ENCODE data around the gene ADAMTS1. TPM values are rescaled to one million over a fixed set of nuclear protein-coding genes. Genes with fewer than 3 reads are reported as not detected.

ADAMTS1 gene
- total RNA-seq, 2 experiments from 2014 or later = not detected

DNA sequence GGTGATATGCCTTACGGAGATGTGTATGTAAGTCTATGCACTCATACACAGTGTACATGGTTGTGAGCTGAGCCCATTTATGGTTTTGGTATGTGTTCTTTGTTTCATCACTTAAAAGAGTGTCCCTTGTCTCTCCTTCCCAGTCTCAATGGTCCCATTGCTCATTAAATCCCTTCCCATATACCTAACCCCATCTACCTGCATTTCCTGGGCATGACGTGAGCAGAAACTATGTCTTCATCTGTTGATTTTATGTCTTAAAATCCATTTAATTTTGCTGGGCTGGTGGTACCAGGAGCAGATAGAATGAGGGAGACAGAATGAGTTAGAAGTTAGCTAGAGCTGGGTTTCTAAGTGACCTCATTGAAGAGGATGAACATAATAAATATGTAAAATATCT lies 44.8 kb downstream of the ADAMTS1 start:
- no peak for DNase-seq (ENCODE audit: low spot score)
- no peak overlapping the region for H3K4me2 ChIP-seq (ENCODE audit: low read length)
- no peaks in the 10 kb centered on the region for H3K4me1 ChIP-seq (ENCODE audit: insufficient read depth, low read length, poor library complexity, severe bottlenecking)
- no peaks in the 10 kb centered on the region for H3K79me2 ChIP-seq (ENCODE audit: insufficient read depth, low read depth, low read length)
- CTCF ChIA-PET (ENCODE audit: unreplicated experiment) = no interaction called here
- no peak overlapping the region for H3K4me3 ChIP-seq (ENCODE audit: low read depth, low read length, poor library complexity, severe bottlenecking)
- H2AFZ ChIP-seq (ENCODE audit: low read length) = no peak overlapping the region
- no peaks in the 10 kb centered on the region for H3K9me2 ChIP-seq (ENCODE audit: insufficient read depth, low read length)
- BruUV-seq (replicated peaks) = no TSS peak
- POLR2A ChIA-PET = no interaction called here
- H3K36me3 ChIP-seq (ENCODE audit: insufficient read depth, low read length) = no peaks in the 10 kb centered on the region
- no peak overlapping the region for H3K27ac ChIP-seq (ENCODE audit: low read depth, low read length, poor library complexity, severe bottlenecking)
- no peaks in the 10 kb centered on the region for H3K9me3 ChIP-seq (ENCODE audit: low read length)
- H4K20me1 ChIP-seq (ENCODE audit: insufficient read depth, low read length) = no peaks in the 10 kb centered on the region
- TF ChIP-seq, protein P1, sequence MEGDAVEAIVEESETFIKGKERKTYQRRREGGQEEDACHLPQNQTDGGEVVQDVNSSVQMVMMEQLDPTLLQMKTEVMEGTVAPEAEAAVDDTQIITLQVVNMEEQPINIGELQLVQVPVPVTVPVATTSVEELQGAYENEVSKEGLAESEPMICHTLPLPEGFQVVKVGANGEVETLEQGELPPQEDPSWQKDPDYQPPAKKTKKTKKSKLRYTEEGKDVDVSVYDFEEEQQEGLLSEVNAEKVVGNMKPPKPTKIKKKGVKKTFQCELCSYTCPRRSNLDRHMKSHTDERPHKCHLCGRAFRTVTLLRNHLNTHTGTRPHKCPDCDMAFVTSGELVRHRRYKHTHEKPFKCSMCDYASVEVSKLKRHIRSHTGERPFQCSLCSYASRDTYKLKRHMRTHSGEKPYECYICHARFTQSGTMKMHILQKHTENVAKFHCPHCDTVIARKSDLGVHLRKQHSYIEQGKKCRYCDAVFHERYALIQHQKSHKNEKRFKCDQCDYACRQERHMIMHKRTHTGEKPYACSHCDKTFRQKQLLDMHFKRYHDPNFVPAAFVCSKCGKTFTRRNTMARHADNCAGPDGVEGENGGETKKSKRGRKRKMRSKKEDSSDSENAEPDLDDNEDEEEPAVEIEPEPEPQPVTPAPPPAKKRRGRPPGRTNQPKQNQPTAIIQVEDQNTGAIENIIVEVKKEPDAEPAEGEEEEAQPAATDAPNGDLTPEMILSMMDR (conservative IDR thresholded peaks at IDR 0.05; ENCODE audit: low read length) = no peak
- TF ChIP-seq EZH2phosphoT487 (IDR thresholded peaks at IDR 0.05; ENCODE audit: borderline replicate concordance, low read depth, low read length) = no peak
- intact Hi-C loops (cut with micrococcal nuclease; ENCODE audit: unreplicated experiment) = no loop called here

DNA sequence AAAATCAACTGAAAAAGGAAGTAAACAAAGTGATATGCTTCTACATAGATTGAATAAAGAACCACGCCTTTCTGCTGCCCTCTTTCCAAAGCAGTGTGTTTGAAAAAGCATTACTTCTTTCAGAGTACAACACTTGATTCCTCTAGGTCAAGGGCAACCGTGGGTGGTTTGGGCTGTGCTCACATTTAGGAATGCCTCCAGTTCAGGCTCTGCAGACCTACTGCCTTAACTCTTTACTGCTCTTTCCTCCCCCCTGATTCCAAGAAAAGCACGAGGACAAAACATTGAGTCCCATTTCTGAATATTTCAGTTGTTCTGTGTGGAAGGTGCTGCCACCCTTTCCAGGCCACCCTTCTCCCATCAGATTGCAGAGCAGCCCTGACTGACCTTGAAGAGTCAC lies 45.2 kb downstream of the ADAMTS1 start:
- no TSS peak for BruUV-seq (replicated peaks)
- Histone ChIP-seq H3K4me1 (ENCODE audit: insufficient read depth, low read length, poor library complexity, severe bottlenecking) (no peaks in the 10 kb centered on the region), H3K27ac (ENCODE audit: low read depth, low read length, poor library complexity, severe bottlenecking) (no peak overlapping the region), H3K4me3 (ENCODE audit: low read depth, low read length, poor library complexity, severe bottlenecking) (no peak overlapping the region), H3K9me3 (ENCODE audit: low read length) (no peaks in the 10 kb centered on the region), H3K4me2 (ENCODE audit: low read length) (no peak overlapping the region), H3K79me2 (ENCODE audit: insufficient read depth, low read depth, low read length) (no peaks in the 10 kb centered on the region), H2AFZ (ENCODE audit: low read length) (no peak overlapping the region), H3K36me3 (ENCODE audit: insufficient read depth, low read length) (no peaks in the 10 kb centered on the region), H3K9me2 (ENCODE audit: insufficient read depth, low read length) (no peaks in the 10 kb centered on the region), H4K20me1 (ENCODE audit: insufficient read depth, low read length) (no peaks in the 10 kb centered on the region)
- DNase-seq (ENCODE audit: low spot score) = no peak
- ChIA-PET CTCF (ENCODE audit: unreplicated experiment) (no interaction called here), POLR2A (no interaction called here)
- intact Hi-C loops (cut with micrococcal nuclease; ENCODE audit: unreplicated experiment) = no loop called here
- TF ChIP-seq, protein P1 (conservative IDR thresholded peaks at IDR 0.05; ENCODE audit: low read length) = no peak
- no peak for TF ChIP-seq EZH2phosphoT487 (IDR thresholded peaks at IDR 0.05; ENCODE audit: borderline replicate concordance, low read depth, low read length)

DNA sequence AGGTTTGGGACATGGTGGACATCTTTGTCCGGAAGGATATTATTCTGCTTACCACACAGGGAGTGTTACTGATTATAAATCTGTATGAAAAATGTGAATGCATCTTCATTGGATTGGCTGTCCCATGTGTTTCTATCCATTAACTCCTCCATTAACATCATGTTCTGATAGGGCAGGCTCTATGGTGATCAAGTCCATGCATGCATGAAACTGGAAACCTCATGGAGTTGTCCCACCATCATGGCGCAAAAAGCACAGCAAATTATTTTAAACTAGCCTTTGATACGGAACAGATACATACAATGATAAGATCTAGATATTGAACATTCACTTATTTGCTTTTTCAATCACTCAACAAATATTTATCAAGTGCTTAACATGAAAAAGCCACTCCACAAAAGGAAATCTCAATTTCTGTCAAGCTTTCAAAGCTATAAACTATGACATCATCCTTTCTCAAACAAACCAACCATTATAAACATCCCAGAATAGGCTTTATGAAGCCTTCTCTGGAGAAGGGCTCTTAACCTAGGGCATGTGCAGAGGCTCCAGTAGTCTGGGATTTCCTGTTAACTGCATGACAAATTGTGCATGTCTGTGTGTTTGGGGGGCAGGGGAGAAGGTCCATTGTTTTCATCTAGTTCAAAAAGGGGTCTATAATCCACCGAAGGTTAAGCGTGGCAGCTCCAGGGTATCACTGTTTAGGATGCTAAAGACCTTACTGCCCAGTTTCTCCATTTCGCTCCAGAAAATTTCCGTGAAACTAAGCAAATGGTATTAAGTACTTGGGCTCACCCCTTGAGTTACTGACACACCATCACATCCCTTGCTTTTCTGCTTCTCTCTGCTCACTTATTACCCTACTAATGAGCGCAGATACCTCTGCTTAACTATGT lies 46.1 kb downstream of the ADAMTS1 start:
- Histone ChIP-seq H3K4me2 (ENCODE audit: low read length) (no peak overlapping the region), H4K20me1 (ENCODE audit: insufficient read depth, low read length) (no peaks in the 10 kb centered on the region), H2AFZ (ENCODE audit: low read length) (no peak overlapping the region), H3K9me2 (ENCODE audit: insufficient read depth, low read length) (no peaks in the 10 kb centered on the region), H3K36me3 (ENCODE audit: insufficient read depth, low read length) (no peaks in the 10 kb centered on the region), H3K4me3 (ENCODE audit: low read depth, low read length, poor library complexity, severe bottlenecking) (no peak overlapping the region), H3K4me1 (ENCODE audit: insufficient read depth, low read length, poor library complexity, severe bottlenecking) (no peaks in the 10 kb centered on the region), H3K79me2 (ENCODE audit: insufficient read depth, low read depth, low read length) (no peaks in the 10 kb centered on the region), H3K27ac (ENCODE audit: low read depth, low read length, poor library complexity, severe bottlenecking) (no peak overlapping the region), H3K9me3 (ENCODE audit: low read length) (no peaks in the 10 kb centered on the region)
- POLR2A ChIA-PET = no interaction called here
- BruUV-seq (replicated peaks) = no TSS peak
- no peak for TF ChIP-seq EZH2phosphoT487 (IDR thresholded peaks at IDR 0.05; ENCODE audit: borderline replicate concordance, low read depth, low read length)
- TF ChIP-seq, protein P1 (conservative IDR thresholded peaks at IDR 0.05; ENCODE audit: low read length) = no peak
- no peak for DNase-seq (ENCODE audit: low spot score)
- intact Hi-C loops (cut with micrococcal nuclease; ENCODE audit: unreplicated experiment) = no loop called here
- CTCF ChIA-PET (ENCODE audit: unreplicated experiment) = no interaction called here
